ENCODE measurements around the gene NR2F1.
A peak's percentile ranks its signal among the peaks of the same experiment; 100 is the strongest.

Gene NR2F1

DNA sequence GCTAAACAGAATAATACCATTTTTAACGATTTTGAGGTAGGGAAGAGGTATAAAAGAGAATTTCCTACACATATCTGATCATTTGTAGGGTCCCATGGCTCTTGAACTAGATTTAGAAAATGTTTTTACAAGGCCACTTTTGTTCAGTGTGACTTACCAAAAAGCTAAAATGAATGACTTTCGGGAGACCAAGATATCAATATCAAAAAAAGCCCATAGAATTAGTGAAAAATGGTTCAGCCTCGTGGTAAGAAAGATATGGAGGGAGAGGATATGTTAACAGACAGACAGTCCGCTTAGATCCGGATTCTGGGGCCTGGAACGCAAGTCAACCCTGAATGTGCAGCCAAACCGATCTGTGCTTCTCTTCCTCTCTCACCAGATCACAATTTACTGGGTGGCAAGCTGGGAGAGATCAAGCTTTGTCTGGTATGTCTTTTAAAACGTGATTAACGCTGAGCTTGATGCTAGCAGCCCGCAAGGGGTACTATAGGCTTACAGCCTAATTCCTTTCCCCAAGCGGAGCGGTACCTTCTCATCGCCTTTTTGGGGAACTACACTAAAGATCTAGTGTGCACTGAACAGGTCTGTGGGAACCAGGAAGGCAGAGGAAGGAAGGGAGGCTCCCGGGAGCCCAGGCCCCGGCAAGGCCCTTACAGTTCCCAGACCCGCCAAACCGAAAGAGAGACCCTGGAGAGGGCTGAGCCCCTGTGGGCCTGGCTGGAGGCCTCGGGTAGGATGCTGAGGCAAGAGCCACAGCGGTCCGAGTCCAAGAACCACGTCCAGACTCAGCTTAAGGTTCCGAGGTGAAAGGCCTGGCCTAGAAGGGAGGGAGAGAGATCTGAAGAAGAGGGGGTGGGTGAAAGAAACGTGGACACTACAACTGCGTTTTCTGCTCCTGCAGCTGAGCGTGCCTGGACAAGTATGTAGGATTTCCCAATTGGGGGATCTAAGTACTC, 4.9 kb upstream of the NR2F1 start:
- DNase-seq = no peak

GRCh38 chr5:93578813-93579691, 4.0 kb upstream of the NR2F1 start:
- DNase-seq = no peak

DNA sequence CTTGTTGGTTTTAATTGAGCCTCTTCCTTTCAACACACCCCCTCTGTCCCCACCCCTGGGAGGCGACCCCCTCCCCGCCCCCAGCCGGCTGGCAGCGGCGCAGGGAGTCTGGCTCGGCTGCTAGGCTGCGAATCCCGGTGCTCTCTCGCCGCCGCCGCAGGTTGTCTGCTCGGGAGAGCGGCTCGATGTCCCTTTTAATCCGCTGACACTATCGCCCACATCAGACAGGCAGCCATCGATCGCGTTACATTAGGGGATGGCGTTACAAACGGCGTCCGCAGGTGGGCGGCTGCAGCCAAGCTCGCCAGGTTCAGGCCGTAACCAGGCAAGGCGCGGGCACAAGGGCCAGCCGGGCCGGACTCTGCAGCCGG, 3.3 kb upstream of the NR2F1 start:
- DNase-seq = no peak

- DNase-seq = no peak
Measured at GRCh38 chr5:93580063-93580926, 2.7 kb upstream of the NR2F1 start.

GRCh38 chr5:93580927-93581445, 2.0 kb upstream of the NR2F1 start, which contains the start of gene NR2F1-AS1:
NR2F1-AS1 (minus strand) TSS chr5:93581219.
- no peak for DNase-seq

GRCh38 chr5:93582167-93582462, 907 bp upstream of the NR2F1 start:
- DNase-seq = no peak

- no peak for DNase-seq
Measured at GRCh38 chr5:93583439-93583767, 381 bp downstream of the NR2F1 start.

- DNase-seq = peak; percentile 47
Measured at GRCh38 chr5:93583768-93584595, 960 bp downstream of the NR2F1 start.

DNA sequence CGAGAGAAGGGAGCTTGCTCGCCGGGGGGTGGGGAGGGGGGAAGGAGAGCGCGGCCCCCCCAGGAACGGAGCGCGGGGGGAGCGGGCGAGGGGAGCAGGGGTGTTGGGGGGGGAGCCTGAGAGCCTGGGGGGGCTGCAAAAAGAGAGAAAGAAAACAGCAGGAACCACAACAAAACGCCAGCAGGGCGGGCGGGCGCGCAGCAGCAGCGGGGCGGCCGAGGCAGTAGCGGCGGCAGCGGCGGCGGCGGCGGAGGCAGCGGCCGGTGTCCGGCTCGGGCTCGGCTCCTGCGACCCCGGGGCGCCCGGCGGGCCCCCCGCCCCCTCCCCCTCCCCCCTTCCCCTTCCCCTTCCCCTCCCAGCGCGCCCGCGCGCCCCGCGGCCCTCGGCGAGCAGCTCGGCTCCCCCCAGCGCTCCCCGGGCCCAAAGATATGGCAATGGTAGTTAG, 1.6 kb downstream of the NR2F1 start:
- DNase-seq = no peak

DNA sequence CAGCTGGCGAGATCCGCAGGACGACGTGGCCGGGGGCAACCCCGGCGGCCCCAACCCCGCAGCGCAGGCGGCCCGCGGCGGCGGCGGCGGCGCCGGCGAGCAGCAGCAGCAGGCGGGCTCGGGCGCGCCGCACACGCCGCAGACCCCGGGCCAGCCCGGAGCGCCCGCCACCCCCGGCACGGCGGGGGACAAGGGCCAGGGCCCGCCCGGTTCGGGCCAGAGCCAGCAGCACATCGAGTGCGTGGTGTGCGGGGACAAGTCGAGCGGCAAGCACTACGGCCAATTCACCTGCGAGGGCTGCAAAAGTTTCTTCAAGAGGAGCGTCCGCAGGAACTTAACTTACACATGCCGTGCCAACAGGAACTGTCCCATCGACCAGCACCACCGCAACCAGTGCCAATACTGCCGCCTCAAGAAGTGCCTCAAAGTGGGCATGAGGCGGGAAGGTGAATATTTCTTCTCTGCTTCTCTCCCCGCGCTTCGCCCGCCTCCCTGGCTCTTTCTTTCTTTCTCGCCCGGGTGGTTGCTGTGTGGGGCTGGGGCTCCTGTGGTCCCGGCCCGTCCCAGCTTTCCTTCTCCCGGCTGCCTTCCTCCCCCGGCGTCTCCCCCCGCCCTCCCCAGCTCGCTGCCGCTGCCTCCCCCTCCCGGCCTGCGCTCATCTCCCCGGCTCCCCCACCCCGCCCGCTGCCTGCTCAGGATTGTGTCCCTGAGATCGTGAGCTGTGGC, 2.2 kb downstream of the NR2F1 start:
- no peak for DNase-seq

DNA sequence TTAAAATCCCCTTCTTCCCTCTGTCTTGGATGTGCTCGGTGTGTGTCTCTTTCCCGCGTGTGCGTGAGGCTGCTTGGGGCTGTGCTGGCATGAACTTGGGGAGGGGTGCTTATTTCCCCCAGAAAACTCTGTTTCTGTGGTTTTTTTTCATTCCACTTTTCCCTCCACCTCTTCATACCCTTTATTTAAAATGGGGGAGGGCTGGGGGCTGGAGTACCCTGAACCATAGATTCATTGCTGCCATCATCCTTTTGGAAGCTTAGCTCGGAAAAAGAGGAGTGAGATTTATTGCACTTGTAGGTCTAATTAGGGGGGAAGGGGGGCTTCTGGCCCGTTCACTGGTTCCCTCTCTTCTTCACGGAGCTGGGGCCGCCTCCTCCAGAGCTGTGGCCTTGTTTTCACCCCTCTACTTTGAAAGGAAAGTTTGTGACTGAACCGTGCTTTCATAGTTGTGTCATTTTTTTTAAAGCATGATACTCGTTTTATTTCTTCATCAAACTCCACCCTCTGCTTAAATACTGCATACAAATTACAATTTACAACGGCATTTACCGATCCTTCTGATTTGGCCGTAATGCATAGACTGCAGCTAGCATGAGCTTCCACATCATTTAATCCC, 2.9 kb downstream of the NR2F1 start:
- DNase-seq = no peak

DNA sequence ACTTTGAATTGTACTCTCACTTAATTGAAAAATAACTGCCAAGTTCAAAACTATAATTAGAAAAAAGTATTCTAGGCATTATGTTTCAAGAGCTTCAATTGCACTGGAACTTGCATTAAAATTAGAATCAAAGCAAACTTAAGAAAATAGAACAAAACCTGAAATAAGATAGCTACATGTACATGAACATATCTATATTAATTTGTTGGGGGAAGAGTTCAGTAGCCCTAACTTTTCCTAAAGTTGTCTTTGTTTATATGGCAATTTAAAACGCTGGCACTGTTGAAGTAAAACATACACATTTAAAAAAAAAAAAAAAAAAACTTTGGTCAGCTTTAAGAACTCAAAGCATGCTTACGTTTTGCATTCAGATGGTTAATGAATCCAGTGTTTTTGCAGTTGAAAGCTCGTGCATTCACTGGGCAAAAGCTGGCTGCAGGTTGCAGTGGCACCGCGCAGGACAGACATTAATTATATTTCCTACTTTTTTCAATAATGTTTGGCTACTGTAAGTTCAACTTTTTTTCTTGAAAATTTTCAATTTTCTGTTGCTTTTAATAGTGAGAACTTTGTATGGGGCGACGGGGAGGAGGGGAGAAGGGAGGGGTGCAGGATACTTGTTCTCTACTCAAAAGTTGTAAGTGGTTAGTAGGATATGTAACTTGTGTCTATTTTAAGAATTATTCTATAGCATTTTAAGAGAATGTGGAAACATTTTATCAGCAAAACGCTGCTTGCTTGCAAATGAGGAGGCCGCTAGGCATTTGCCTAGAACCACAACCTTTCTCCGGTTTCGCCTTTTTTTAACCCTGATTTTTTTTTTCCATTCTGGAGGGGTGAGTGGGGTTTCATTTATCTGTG, 3.9 kb downstream of the NR2F1 start:
- no peak for DNase-seq

GRCh38 chr5:93587597-93588351, 4.8 kb downstream of the NR2F1 start:
- no peak for DNase-seq

GRCh38 chr5:93588352-93589151, 5.5 kb downstream of the NR2F1 start:
- DNase-seq = no peak

DNA sequence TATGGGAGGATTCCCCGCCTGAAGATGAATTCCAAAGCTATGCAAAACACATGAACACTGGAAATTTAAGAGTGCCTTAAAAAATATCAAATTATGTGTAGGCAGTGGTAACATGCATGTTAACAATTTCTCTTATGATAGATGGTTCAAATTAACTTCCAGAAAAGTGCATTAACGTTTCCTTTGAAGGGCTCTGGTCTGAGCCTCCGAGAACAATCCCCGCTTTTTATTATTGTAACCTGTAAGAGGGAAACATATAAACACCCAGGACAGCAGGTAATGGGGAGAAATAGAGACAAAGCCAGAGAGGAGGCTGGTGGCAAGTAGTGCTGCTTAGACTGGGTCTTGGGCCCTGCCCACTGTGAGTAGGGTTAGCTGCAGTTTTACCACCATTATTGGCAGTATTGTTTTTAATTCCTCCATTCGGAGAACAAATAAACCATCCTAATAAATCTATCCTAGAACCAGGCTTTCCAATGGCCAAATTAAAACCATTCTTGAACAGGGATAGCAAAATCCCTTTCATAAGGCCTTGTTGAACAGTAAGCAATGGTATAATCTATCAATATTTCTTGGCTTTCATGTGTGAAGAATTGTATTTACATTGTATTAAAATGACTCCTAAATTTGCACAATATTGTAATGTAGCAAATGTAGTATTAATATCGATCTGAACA, 6.3 kb downstream of the NR2F1 start:
- DNase-seq = no peak

DNA sequence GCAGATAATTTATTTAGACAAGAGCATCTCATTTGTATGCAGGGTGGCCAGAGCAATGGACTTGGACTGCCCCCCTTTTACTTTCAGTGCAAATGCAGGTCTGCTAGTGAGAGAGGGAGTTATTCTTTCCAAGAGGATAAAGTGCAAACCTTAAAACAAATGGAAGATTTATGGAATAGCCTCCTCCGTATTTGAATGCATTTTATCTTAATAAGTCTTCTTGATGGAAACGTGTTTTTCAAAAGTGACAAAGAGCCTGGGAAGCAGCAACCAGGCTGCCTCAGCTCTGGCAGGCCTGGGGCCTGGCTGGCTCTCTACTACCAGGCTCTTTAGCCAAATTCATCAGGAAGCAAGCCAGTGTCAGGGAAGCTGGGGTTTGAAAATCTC, 6.8 kb downstream of the NR2F1 start:
- DNase-seq = no peak

GRCh38 chr5:93590493-93590892, 7.5 kb downstream of the NR2F1 start:
- no peak for DNase-seq
